H1 (cell line): ENCODE results near the gene OPCML. TPM values are rescaled to one million over a fixed set of nuclear protein-coding genes. Genes with fewer than 3 reads are reported as not detected.

Source experiments
- CTCF ChIA-PET: fragments of 300-600 bp; sonication (Branson Sonifier 250); formaldehyde crosslinking; loops from one replicate; lab custom pipeline; 2021; ENCODE audit not compliant: partially characterized antibody; lab: Charles Lee
- POLR2A ChIA-PET: fragments of 300-600 bp; sonication (Branson Sonifier 250); formaldehyde crosslinking; loops from one replicate; lab custom pipeline; 2021; ENCODE audit warnings: inconsistent platforms; ENCODE audit not compliant: partially characterized antibody; lab: Charles Lee
- DNase-seq, 2 experiments: peaks; one replicate each; pipeline versions ENCODE4 v3.0.0 to v3.0.0-alpha.2; 2010 to 2022; ENCODE audit warnings: low spot score in 2 of 2, low read depth in 1 of 2, mixed read lengths in 1 of 2
- FAIRE-seq: peaks from 2 replicates; lab custom pipeline; 2011; peaks lifted over from hg19 to GRCh38; lab: Jason Lieb, UNC
- H2AFZ ChIP-seq: 2 replicates; pipeline ENCODE4 v1.8.1; 2012; ENCODE audit warnings: low read length, inconsistent platforms
- H2AK5ac ChIP-seq: 2 replicates; pipeline ENCODE4 v1.6.1; 2013; ENCODE audit warnings: low read depth, low read length
- H2BK120ac ChIP-seq: replicated peaks from 2 replicates; pipeline ENCODE3; 2013; ENCODE audit warnings: low read depth, low read length, inconsistent platforms
- H2BK12ac ChIP-seq: 2 replicates; pipeline ENCODE4 v1.6.1; 2013; ENCODE audit warnings: low read depth, low read length
- H2BK15ac ChIP-seq: 2 replicates; pipeline ENCODE4 v1.6.1; 2013; ENCODE audit warnings: low read length
- H2BK20ac ChIP-seq: 2 replicates; pipeline ENCODE4 v1.6.1; 2013; ENCODE audit warnings: low read length
- H2BK5ac ChIP-seq: 2 replicates; pipeline ENCODE4 v1.6.1; 2013; ENCODE audit warnings: low read depth, low read length
- H3K14ac ChIP-seq: 2 replicates; pipeline ENCODE4 v1.6.1; 2013; ENCODE audit warnings: inconsistent platforms; ENCODE audit not compliant: insufficient read length
- H3K18ac ChIP-seq: 2 replicates; pipeline ENCODE4 v1.6.1; 2013; ENCODE audit warnings: low read length; ENCODE audit errors: extremely low read depth
- H3K23ac ChIP-seq: 2 replicates; pipeline ENCODE4 v1.6.1; 2013; ENCODE audit warnings: inconsistent platforms; ENCODE audit not compliant: insufficient read length
- H3K23me2 ChIP-seq: 2 replicates; pipeline ENCODE4 v1.6.1; 2013; ENCODE audit warnings: low read depth, low read length
- H3K27ac ChIP-seq: 2 replicates; pipeline ENCODE4 v1.6.1; 2011; ENCODE audit warnings: low read depth, low read length, inconsistent platforms
- H3K27me3 ChIP-seq, 4 experiments: replicated peaks in 1 of 4; 1 replicate in 1 of 4; 2 replicates in 3 of 4; pipeline versions ENCODE4 v1.6.1 to v1.8.1; 2011 to 2013; ENCODE audit warnings: low read length in 3 of 4, mild to moderate bottlenecking in 3 of 4, inconsistent platforms in 2 of 4, mixed read lengths in 2 of 4, moderate library complexity in 1 of 4; ENCODE audit not compliant: control insufficient read depth in 3 of 4, insufficient read depth in 3 of 4; ENCODE audit errors: extremely low read depth in 1 of 4
- H3K36me3 ChIP-seq, 4 experiments: 2 replicates each; pipeline versions ENCODE4 v1.6.1 to v1.8.1; 2011 to 2013; ENCODE audit warnings: mild to moderate bottlenecking in 4 of 4, low read length in 3 of 4, moderate library complexity in 2 of 4, control low read depth in 1 of 4, inconsistent platforms in 1 of 4; ENCODE audit not compliant: insufficient read depth in 4 of 4, control insufficient read depth in 2 of 4
- H3K4ac ChIP-seq: replicated peaks from 2 replicates; pipeline ENCODE3; 2013; ENCODE audit warnings: low read length, low read depth, mixed read lengths, inconsistent platforms; ENCODE audit not compliant: insufficient read length
- H3K4me1 ChIP-seq, 4 experiments: replicated peaks in 1 of 4; 1 replicate in 1 of 4; 2 replicates in 3 of 4; pipeline versions ENCODE4 v1.6.1 to v1.8.1; 2011 to 2013; ENCODE audit warnings: low read length in 3 of 4, inconsistent platforms in 2 of 4, mixed read lengths in 1 of 4; ENCODE audit not compliant: insufficient read depth in 4 of 4, control insufficient read depth in 3 of 4
- H3K4me2 ChIP-seq, 2 experiments: 2 replicates each; pipeline versions ENCODE4 v1.6.1 to v1.8.1; 2011 to 2013; ENCODE audit warnings: low read depth in 2 of 2, low read length in 2 of 2, control low read depth in 1 of 2, inconsistent platforms in 1 of 2, mild to moderate bottlenecking in 1 of 2; ENCODE audit not compliant: insufficient read depth in 1 of 2
- H3K4me3 ChIP-seq, 4 experiments: fragments of 200-600, 300-600 bp in 1 of 4; sonication (generic), shearing (Covaris generic), sonication (Bioruptor Twin) in 1 of 4; 2 replicates each; pipeline versions ENCODE4 v1.5.1 to v1.8.1; 2011 to 2016; ENCODE audit warnings: low read length in 4 of 4, low read depth in 3 of 4, control low read depth in 2 of 4, inconsistent platforms in 2 of 4, mild to moderate bottlenecking in 2 of 4, mixed read lengths in 1 of 4, moderate library complexity in 1 of 4; ENCODE audit not compliant: insufficient read depth in 2 of 4; ENCODE audit errors: extremely low read depth in 1 of 4
- H3K56ac ChIP-seq: replicated peaks from 2 replicates; pipeline ENCODE3; 2013; ENCODE audit warnings: low read depth, mild to moderate bottlenecking, mixed read lengths, low read length, inconsistent platforms; ENCODE audit not compliant: insufficient read length
- H3K79me1 ChIP-seq: 2 replicates; pipeline ENCODE4 v1.6.1; 2013; ENCODE audit warnings: low read depth, low read length, control low read depth
- H3K79me2 ChIP-seq, 2 experiments: 2 replicates each; pipeline versions ENCODE4 v1.6.1 to v1.8.1; 2012 to 2013; ENCODE audit warnings: low read length in 2 of 2, mild to moderate bottlenecking in 2 of 2, inconsistent platforms in 1 of 2; ENCODE audit not compliant: insufficient read depth in 2 of 2, control insufficient read depth in 1 of 2
- H3K9ac ChIP-seq, 4 experiments: replicated peaks in 1 of 4; 1 replicate in 1 of 4; 2 replicates in 3 of 4; pipeline versions ENCODE4 v1.6.1 to v1.8.1; 2011 to 2013; ENCODE audit warnings: low read depth in 3 of 4, low read length in 3 of 4, control low read depth in 2 of 4, mild to moderate bottlenecking in 2 of 4, moderate library complexity in 2 of 4, inconsistent platforms in 1 of 4; ENCODE audit errors: extremely low read depth in 1 of 4
- H3K9me3 ChIP-seq, 2 experiments: 2 replicates each; pipeline versions ENCODE4 v1.6.1 to v1.8.1; 2012 to 2013; ENCODE audit warnings: mild to moderate bottlenecking in 2 of 2, moderate library complexity in 2 of 2, control low read depth in 1 of 2, inconsistent platforms in 1 of 2, low read depth in 1 of 2, low read length in 1 of 2, mixed read lengths in 1 of 2; ENCODE audit not compliant: insufficient read depth in 2 of 2
- H4K20me1 ChIP-seq, 2 experiments: replicated peaks in 1 of 2; 2 replicates each; pipeline versions ENCODE3 to v1.8.1; 2011 to 2013; ENCODE audit warnings: inconsistent platforms in 2 of 2, low read length in 2 of 2, mild to moderate bottlenecking in 1 of 2; ENCODE audit not compliant: insufficient read depth in 2 of 2, control insufficient read depth in 1 of 2
- H4K5ac ChIP-seq: 2 replicates; pipeline ENCODE4 v1.6.1; 2013; ENCODE audit warnings: low read length, low read depth, mixed read lengths, inconsistent platforms; ENCODE audit not compliant: insufficient read length
- H4K8ac ChIP-seq: 2 replicates; pipeline ENCODE4 v1.8.0; 2013; ENCODE audit warnings: mild to moderate bottlenecking, moderate library complexity, low read length, inconsistent platforms; ENCODE audit not compliant: insufficient read depth; ENCODE audit errors: extremely low read depth
- H4K91ac ChIP-seq: replicated peaks from 2 replicates; pipeline ENCODE3; 2013; ENCODE audit warnings: low read length, mixed read lengths, inconsistent platforms; ENCODE audit not compliant: insufficient read length
- CBX8 ChIP-seq: fragments of 300-800, 300-1000 bp; sonication (generic); IDR thresholded peaks from 2 replicates; pipeline ENCODE4 v1.7.1; 2016; ENCODE audit warnings: low read depth, low read length, borderline replicate concordance
- HDAC6 ChIP-seq: IDR thresholded peaks from one replicate; pipeline ENCODE4 v1.7.1; 2012; ENCODE audit warnings: low read depth, mild to moderate bottlenecking, inconsistent platforms, low read length, moderate library complexity
- KDM5A ChIP-seq: fragments of 200-600 bp; IDR thresholded peaks from 2 replicates; pipeline ENCODE4 v1.7.1; 2012; ENCODE audit warnings: mild to moderate bottlenecking, low read length, inconsistent platforms, mixed read lengths
- MAX ChIP-seq: IDR thresholded peaks from 2 replicates; pipeline ENCODE4 v1.6.1; 2012; ENCODE audit warnings: inconsistent platforms
- NRF1 ChIP-seq: IDR thresholded peaks from 2 replicates; pipeline ENCODE4 v1.6.1; 2011; ENCODE audit warnings: mild to moderate bottlenecking, low read depth, low read length, improper control_type of control experiment
- RNF2 ChIP-seq: fragments of 200-900, 300-1000 bp; sonication (generic); IDR thresholded peaks from 2 replicates; pipeline ENCODE4 v1.7.1; 2016; ENCODE audit warnings: borderline replicate concordance, low read depth, mild to moderate bottlenecking, antibody characterized with exemption, low read length; ENCODE audit not compliant: poor library complexity, severe bottlenecking; ENCODE audit errors: missing control alignments
- SIN3A ChIP-seq, 2 experiments: IDR thresholded peaks in 1 of 2; conservative IDR thresholded peaks in 1 of 2; 2 replicates each; pipeline ENCODE4 v1.6.1; 2011 to 2012; ENCODE audit warnings: low read length in 2 of 2, improper control_type of control experiment in 1 of 2, low read depth in 1 of 2, mild to moderate bottlenecking in 1 of 2
- WGBS, 2 experiments: shearing (Covaris generic) in 1 of 2; methylation state at CpG; one replicate each; pipeline versions ENCODE4 v1.1.6 to v1.1.7; 2013 to 2015; ENCODE audit warnings: low lambda C conversion rate in 2 of 2, mixed read lengths in 2 of 2, inconsistent platforms in 1 of 2, low coverage in 1 of 2, missing lambda C conversion rate in 1 of 2; ENCODE audit not compliant: insufficient replicate concordance in 2 of 2, insufficient coverage in 1 of 2, insufficient read length in 1 of 2; ENCODE audit errors: extremely low coverage in 1 of 2, missing lambda C conversion rate in 1 of 2; 5-methylcytosine and 5-hydroxymethylcytosine counted together
- polyA plus RNA-seq, 7 experiments: library from polyadenylated mRNA; depleted of rRNA in 3 of 7; stranded (reverse) in 5 of 7; unstranded in 2 of 7; fragments of >200 nt in 5 of 7; fragments of 200-250 nt in 2 of 7; gene quantifications; 1 replicate in 5 of 7; 2 replicates in 1 of 7; 4 replicates in 1 of 7; pipeline versions ENCODE4 v1.2.1 to v1.2.3, GENCODE V29; 2011 to 2013; ENCODE audit warnings: missing spikeins in 2 of 7, mixed read lengths in 2 of 7
- total RNA-seq: library from RNA; stranded (reverse); fragmentation: NEBNext Ultra II Directional; extraction: Animal tissue kit (Norgen Biotek cat#: 25700); gene quantifications from 2 replicates; pipeline ENCODE4 v1.2.1, GENCODE V29; 2021

OPCML gene
- total and polyA plus RNA-seq, 2 of the 8 experiments (the other 6 are each of a cell fraction or from before 2014, with no cell fraction given), result 2.3 to 3.1 TPM

- ChIA-PET CTCF (interaction anchor here (0.6 to 2.8 kb wide), 2 partner anchors 37 to 453 kb away, joined by 3 to 13 read pairs; no protein-coding TSS in a partner anchor), POLR2A (no interaction called here)
- H3K79me2 ChIP-seq, result no peaks in the 10 kb centered on the region
- H2BK120ac ChIP-seq, result no peak overlapping the region
- no peak overlapping the region for H2BK5ac ChIP-seq
- H2BK12ac ChIP-seq, result no peak overlapping the region
- no peaks in the 10 kb centered on the region; a peak in 1 of 7 replicates for H3K27me3 ChIP-seq
- H4K91ac ChIP-seq, result no peak overlapping the region
- H3K23me2 ChIP-seq, result no peaks in the 10 kb centered on the region
- H4K5ac ChIP-seq, result no peak overlapping the region
- no peak overlapping the region for H2AFZ ChIP-seq
- H2BK20ac ChIP-seq, result no peak overlapping the region
- H4K8ac ChIP-seq, result no peak overlapping the region
- no peak overlapping the region for H2AK5ac ChIP-seq
- H3K4ac ChIP-seq, result no peak overlapping the region
- no peak overlapping the region for H3K4me2 ChIP-seq
- 90% methylated on average over 1 of the region's 1 CpG; no CpG with 5 or more reads in 1 of the 2 experiments for WGBS, 2 experiments
- H3K36me3 ChIP-seq, result no peaks in the 10 kb centered on the region
- no peaks in the 10 kb centered on the region for H3K79me1 ChIP-seq
- H3K4me1 ChIP-seq, result peaks cover 2 to 14% (median 9%) of the 10 kb centered on the region in 4 experiments; a peak in 6 of 7 replicates
- TF ChIP-seq HDAC6, result no peak
- no peak for TF ChIP-seq NRF1
- no peak for TF ChIP-seq CBX8
- TF ChIP-seq MAX, result no peak
- no peak for TF ChIP-seq KDM5A
- TF ChIP-seq SIN3A (conservative IDR thresholded peaks at IDR 0.05 in 1 of 2, IDR thresholded peaks at IDR 0.05 in 1 of 2; ENCODE audit: low read depth in 1 of 2, low read length in 2 of 2), result no peak
- TF ChIP-seq RNF2, result no peak
- DNase-seq (no peak), FAIRE-seq (no peak)
- no peak overlapping the region for H3K23ac ChIP-seq
- no peak overlapping the region for H3K9ac ChIP-seq
- H3K14ac ChIP-seq, result no peak overlapping the region
- H3K27ac ChIP-seq, result no peak overlapping the region
- 0 out of 4 replicates have a peak, but pooled peaks cover 0 to 3% of the 10 kb centered on the region in 2 experiments for H3K9me3 ChIP-seq
- no peaks in the 10 kb centered on the region for H4K20me1 ChIP-seq
- H2BK15ac ChIP-seq, result no peak overlapping the region
- H3K18ac ChIP-seq, result no peak overlapping the region
- no peak overlapping the region for H3K56ac ChIP-seq
- H3K4me3 ChIP-seq, result no peak overlapping the region
These were observed 628.2 kb downstream of the OPCML start for GRCh38 chr11:132904091-132904490.
